ENCODE data around the gene GAS2L1.

Gene GAS2L1

DNA sequence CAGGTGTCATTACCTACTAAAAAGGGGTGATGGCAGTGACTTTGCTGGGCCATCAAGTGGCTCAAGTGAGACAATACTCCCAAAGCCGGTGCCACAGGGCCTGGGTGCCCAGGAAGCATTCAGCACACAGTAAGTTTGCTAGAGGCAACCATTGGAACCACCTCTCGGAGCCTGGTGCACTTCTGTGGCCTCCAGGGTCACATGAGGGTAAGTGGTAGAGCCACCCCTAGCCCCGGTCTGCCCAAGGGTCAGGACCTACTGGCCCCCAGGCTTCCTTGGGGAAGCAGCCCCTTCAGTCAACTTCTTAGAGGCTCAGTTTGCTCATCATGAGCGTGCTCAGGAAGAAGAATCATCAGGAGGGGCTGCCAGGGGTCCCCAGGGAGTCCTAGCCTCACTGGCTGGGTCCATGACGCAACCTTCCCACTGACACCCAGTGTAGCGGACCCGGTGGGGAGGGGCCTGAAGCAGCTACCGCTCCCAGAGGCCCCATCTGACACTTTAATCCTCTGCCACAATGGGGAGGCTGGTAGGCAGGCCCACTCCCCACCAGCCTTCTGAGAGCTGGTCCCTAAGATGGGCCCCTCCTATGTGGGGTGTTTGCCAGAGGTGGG, 26.5 kb downstream of the GAS2L1 start:
- peaks cover 28% of the 10 kb centered on the region; the same call in 1 of the 2 replicates for H4K20me1 ChIP-seq
- H3K27me3 ChIP-seq, result no peaks in the 10 kb centered on the region
- peak overlapping the region; percentile 69 for H3K9ac ChIP-seq
- H3K9me3 ChIP-seq, result no peaks in the 10 kb centered on the region
- peak overlapping the region; percentile 84 for H3K27ac ChIP-seq
- H3K4me2 ChIP-seq, result peak overlapping the region; percentile 79
- peak; percentile 96 for TF ChIP-seq Cebpa-rat (IDR thresholded peaks at IDR 0.05)
- peaks cover 100% of the 10 kb centered on the region for H3K4me1 ChIP-seq
- H3K4me3 ChIP-seq, result peak overlapping the region; percentile 13; the same call in 1 of the 2 replicates
- H3K36me3 ChIP-seq, result peaks cover 47% of the 10 kb centered on the region

DNA sequence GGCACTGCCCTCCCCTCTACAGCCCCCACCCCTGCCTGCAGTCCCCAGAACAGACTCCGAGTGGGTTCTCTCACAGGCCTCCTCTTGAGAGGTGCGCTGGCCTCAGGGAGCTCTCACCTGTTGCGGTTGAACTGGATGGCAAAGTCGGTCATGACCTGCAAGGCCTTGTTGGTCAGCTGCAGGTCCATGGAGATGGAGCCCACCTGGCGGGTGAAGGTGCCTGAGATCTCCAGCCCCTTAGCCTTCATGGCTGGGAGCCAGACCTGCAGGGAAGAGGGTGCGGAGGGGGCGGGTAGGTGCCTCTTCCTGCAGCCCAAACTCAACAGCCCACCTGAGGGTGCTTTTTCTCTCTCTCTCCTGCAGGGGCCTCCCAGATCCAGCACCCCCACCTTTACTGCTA, 27.7 kb downstream of the GAS2L1 start:
- peak overlapping the region; percentile 84 for H3K27ac ChIP-seq
- no peak overlapping the region for H3K4me3 ChIP-seq
- no peaks in the 10 kb centered on the region for H3K27me3 ChIP-seq
- H3K36me3 ChIP-seq, result peaks cover 58% of the 10 kb centered on the region
- peaks cover 100% of the 10 kb centered on the region for H3K4me1 ChIP-seq
- peak overlapping the region; percentile 79 for H3K4me2 ChIP-seq
- no peak overlapping the region for H3K9ac ChIP-seq
- H3K9me3 ChIP-seq, result no peaks in the 10 kb centered on the region
- no peak for TF ChIP-seq Cebpa-rat (IDR thresholded peaks at IDR 0.05)
- H4K20me1 ChIP-seq, result peaks cover 28% of the 10 kb centered on the region; the same call in 1 of the 2 replicates

DNA sequence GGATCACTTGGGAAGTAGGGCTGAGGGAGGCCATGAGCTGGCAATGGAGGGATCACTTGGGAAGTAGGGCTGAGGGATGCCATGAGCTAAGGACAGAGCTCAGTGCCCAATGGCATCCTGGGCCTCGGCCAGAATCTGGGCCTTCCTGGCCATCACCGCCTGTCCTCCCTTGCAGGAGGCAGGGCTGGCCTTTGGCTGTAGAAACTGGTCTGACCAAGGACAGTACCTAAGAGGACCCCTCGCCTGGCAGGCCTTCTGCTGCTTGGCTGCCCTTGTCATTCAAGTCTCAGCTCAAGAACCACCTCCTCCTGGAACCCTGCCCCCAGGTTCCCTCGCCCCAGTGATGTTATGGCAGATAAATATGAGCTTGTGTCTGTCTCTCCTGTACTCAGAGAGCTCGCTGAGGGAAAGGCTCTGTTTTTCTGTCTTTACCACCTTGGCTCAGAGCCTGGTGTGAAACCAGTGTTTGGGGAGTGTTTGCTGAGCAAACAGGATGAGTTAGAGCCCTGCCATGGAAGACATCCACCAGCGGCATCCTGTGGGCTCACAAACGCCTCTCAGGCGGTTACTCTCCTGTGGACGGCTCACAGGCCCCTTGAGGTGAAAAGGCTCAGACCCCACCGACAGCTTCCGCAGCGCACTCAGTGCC, 28.4 kb downstream of the GAS2L1 start:
- peak overlapping the region; percentile 79 for H3K4me2 ChIP-seq
- no peaks in the 10 kb centered on the region for H3K9me3 ChIP-seq
- H3K4me1 ChIP-seq, result peaks cover 100% of the 10 kb centered on the region
- no peak for TF ChIP-seq Cebpa-rat (IDR thresholded peaks at IDR 0.05)
- H4K20me1 ChIP-seq, result peaks cover 28% of the 10 kb centered on the region; the same call in 1 of the 2 replicates
- peak overlapping the region; percentile 17; the same call in 1 of the 2 replicates for H3K9ac ChIP-seq
- peak overlapping the region; percentile 84 for H3K27ac ChIP-seq
- H3K27me3 ChIP-seq, result no peaks in the 10 kb centered on the region
- no peak overlapping the region for H3K4me3 ChIP-seq
- H3K36me3 ChIP-seq, result peaks cover 62% of the 10 kb centered on the region

DNA sequence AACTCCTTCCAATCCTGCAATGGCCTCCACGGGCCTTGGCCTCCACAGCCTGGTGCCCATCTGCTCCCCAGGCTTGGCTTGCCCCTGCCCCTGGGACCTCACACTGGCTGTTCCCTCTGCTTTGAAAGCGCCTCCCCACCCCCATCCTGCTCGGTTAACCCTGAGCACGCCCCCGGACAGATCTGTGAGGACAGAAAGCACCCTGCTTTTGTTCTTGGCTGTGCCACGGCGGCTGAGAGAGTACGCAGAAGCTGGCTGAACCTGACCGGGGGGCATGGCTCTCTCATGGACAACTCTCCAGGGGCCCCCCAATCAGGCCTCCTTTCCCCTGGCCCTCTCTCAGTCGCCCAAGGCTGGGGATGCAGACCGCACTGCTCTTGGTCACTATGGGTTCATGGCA, 29.2 kb downstream of the GAS2L1 start:
- Histone ChIP-seq H3K36me3 (peaks cover 62% of the 10 kb centered on the region), H3K4me3 (no peak overlapping the region), H3K27ac (peak overlapping the region; percentile 51), H3K9ac (no peak overlapping the region; the same call in 1 of the 2 replicates), H3K27me3 (no peaks in the 10 kb centered on the region), H3K4me1 (peaks cover 100% of the 10 kb centered on the region), H3K4me2 (peak overlapping the region; percentile 79), H3K9me3 (no peaks in the 10 kb centered on the region), H4K20me1 (peaks cover 28% of the 10 kb centered on the region; the same call in 1 of the 2 replicates)
- TF ChIP-seq Cebpa-rat (IDR thresholded peaks at IDR 0.05), result no peak

DNA sequence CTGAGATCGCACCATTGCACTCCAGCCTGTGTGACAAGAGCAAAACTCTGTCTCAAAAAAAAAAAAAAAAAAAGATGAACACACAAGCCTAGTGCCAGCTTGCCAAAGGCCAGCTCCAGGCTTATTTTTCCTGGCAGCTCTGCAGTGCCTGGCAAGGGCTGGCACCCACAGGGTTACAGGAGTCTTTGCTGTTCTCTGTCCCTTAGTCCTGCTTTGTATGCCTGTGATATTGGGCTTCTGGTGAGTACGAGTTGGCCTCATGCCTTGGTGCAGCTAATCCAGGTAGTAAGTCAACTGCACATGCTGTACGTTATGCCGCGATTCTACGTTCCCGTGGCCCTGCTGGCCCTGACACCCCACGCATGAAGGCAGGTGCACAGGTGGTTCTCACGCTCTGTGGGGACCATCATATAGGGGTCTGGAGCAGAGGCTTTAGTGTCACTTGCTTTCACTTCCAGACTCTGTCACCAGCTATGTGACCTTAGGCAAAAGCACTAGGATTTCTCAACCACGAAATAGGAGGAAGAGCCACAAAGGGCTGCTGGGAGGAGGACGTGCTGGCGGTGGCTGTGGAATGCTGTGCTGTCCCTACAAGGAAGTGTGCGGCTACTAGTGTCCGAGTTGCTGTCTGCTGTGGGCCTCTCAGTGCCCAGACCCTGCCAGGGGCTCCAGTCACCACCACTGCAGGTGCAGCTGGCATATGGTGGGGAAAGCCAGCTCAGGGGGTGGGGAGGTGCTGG, 30.5 kb downstream of the GAS2L1 start:
- no peaks in the 10 kb centered on the region for H3K27me3 ChIP-seq
- H3K27ac ChIP-seq, result peak overlapping the region; percentile 28
- H4K20me1 ChIP-seq, result peaks cover 34% of the 10 kb centered on the region; the same call in 1 of the 2 replicates
- no peaks in the 10 kb centered on the region for H3K9me3 ChIP-seq
- TF ChIP-seq Cebpa-rat (IDR thresholded peaks at IDR 0.05), result no peak
- peaks cover 63% of the 10 kb centered on the region for H3K36me3 ChIP-seq
- peaks cover 100% of the 10 kb centered on the region for H3K4me1 ChIP-seq
- H3K4me2 ChIP-seq, result peak overlapping the region; percentile 84
- H3K4me3 ChIP-seq, result no peak overlapping the region
- H3K9ac ChIP-seq, result no peak overlapping the region

DNA sequence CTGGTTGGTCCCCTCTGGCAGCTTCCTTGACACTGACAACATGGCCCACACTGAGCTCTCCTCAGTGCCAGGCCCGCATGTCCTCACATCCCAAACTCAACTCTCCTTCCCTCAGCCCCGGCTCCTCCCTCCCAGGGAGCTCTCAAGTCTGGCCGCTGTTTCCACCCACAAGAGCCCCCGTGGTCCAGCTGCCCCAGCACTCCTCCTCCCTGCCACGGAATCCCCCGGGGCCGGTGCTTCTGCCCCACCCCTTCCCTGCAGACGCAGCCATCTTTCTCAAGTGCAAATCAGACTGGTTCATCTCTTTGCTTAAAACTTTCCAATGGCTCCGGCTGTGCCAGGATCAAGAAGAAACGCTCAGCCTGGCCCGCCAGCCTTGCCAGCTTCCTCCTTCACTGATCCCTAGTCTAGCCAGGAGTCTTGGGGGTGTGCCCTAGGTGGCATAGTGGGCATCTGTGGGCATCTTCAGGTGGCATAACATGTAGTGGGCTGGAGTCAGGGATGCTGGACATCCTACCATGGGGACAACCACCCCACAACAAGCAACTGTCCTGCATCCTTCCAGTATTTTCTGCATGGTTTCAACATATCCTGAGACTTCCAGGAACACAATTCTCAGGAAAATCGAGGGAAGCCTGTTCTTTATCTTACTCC, 31.3 kb downstream of the GAS2L1 start:
- H3K4me2 ChIP-seq, result peak overlapping the region; percentile 84
- no peaks in the 10 kb centered on the region for H3K27me3 ChIP-seq
- peaks cover 100% of the 10 kb centered on the region for H3K4me1 ChIP-seq
- H3K27ac ChIP-seq, result peak overlapping the region; percentile 28
- H3K4me3 ChIP-seq, result no peak overlapping the region
- H3K36me3 ChIP-seq, result peaks cover 63% of the 10 kb centered on the region
- TF ChIP-seq Cebpa-rat (IDR thresholded peaks at IDR 0.05), result no peak
- H4K20me1 ChIP-seq, result peaks cover 40% of the 10 kb centered on the region; the same call in 1 of the 2 replicates
- H3K9ac ChIP-seq, result no peak overlapping the region
- H3K9me3 ChIP-seq, result no peaks in the 10 kb centered on the region

DNA sequence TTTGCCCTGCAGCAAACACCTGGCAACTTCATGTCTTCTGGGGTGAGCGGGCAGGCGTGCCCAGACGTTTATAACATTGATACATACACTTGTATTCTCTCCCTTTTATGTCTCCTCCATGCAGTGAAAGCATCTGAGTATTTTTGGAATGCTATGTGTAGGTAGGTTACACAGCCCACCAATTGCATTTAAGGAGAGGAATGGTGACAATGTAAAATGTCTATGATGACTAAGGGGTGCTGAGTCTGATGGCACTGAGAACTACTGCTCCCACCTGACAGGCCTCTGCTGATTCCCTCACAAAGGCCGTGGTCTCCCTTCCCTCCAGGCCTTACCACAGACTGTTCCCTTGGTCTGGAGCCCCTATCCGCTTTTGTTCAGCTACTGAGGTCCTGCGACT, 31.9 kb downstream of the GAS2L1 start:
- H3K9me3 ChIP-seq, result no peaks in the 10 kb centered on the region

DNA sequence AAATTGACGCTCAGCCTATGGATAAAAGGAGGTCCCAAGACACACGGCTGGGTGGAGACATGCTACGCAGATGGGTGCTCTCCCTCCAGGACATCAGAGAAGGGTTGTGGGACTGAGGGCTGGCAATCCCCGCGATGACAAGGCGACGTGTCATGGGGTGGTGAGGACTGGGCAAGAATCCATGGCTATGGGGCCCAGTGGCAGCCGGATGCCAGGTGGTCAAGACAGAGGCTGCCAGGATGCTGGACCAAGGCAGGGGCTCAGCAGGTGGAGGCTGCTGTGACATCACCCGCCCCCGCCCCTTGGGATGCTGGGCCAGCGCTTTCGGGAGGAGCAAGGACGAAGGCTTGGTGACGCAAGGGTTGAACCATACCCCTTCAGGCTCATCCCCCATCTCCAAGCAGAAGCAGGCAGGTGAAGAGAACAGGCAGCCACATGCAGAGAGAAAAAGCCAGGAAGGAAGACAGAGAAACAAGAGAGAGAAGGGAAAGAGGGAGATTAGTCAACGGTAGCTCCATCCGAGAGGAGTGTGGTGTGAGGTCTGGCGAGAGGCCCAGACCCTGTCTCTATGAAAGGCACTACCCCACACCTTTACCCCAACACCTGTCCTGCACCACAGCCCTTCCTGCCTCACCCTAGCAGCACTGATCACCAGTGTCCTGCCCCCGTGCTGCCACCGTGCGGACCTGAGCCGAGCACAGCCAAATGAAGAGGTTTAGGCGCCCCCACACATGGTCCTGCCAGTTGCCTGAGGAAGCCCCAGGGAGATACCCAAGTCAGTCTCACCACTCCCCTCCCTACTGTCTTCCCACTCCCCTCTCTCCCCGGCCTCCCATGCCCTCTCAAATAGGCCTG, 33.2 kb downstream of the GAS2L1 start:
- TF ChIP-seq Cebpa-rat (IDR thresholded peaks at IDR 0.05), result no peak
- H3K9me3 ChIP-seq, result no peaks in the 10 kb centered on the region
- H3K4me3 ChIP-seq, result no peak overlapping the region
- peaks cover 48% of the 10 kb centered on the region; the same call in 1 of the 2 replicates for H4K20me1 ChIP-seq
- H3K27ac ChIP-seq, result peak overlapping the region; percentile 32; the same call in 1 of the 2 replicates
- peak overlapping the region; percentile 57 for H3K4me2 ChIP-seq
- H3K36me3 ChIP-seq, result peaks cover 73% of the 10 kb centered on the region
- H3K27me3 ChIP-seq, result no peaks in the 10 kb centered on the region
- no peak overlapping the region; the same call in 1 of the 2 replicates for H3K9ac ChIP-seq
- H3K4me1 ChIP-seq, result peaks cover 100% of the 10 kb centered on the region

More for the DNA sequence above, 31.9 kb downstream of the GAS2L1 start:
- Histone ChIP-seq H4K20me1 (peaks cover 47% of the 10 kb centered on the region; the same call in 1 of the 2 replicates), H3K36me3 (peaks cover 63% of the 10 kb centered on the region), H3K27ac (no peak overlapping the region), H3K27me3 (no peaks in the 10 kb centered on the region), H3K4me1 (peaks cover 100% of the 10 kb centered on the region), H3K4me3 (no peak overlapping the region), H3K9ac (no peak overlapping the region), H3K4me2 (peak overlapping the region; percentile 84)
- TF ChIP-seq Cebpa-rat (IDR thresholded peaks at IDR 0.05), result no peak

Data from BLaER1 (cell line).